Smooth muscle cell (in vitro differentiated cells): Measurements from ENCODE around the gene FAM83D. TPM values are rescaled to one million over a fixed set of nuclear protein-coding genes. Genes with fewer than 3 reads are reported as not detected.

Experiments used
- DNase-seq: peaks from one replicate; lab custom pipeline; 2025; ENCODE audit not compliant: unreplicated experiment; lab: John Stamatoyannopoulos, UW
- H2AFZ ChIP-seq: fragments of 200-600 bp; sonication (generic); 2 replicates; pipeline ENCODE4 v1.6.0; 2016; ENCODE audit warnings: antibody characterized with exemption, low read depth, mild to moderate bottlenecking
- H3F3A ChIP-seq: fragments of 200-600 bp; sonication (generic); 2 replicates; pipeline ENCODE4 v1.6.0; 2017; ENCODE audit warnings: antibody characterized with exemption, low read depth
- H3K27ac ChIP-seq: fragments of 200-600 bp; sonication (generic); 2 replicates; pipeline ENCODE4 v1.5.1; 2016; ENCODE audit warnings: low read depth, mild to moderate bottlenecking
- H3K27me3 ChIP-seq: fragments of 200-600 bp; sonication (generic); 2 replicates; pipeline ENCODE4 v1.6.1; 2016; ENCODE audit warnings: low read depth, mild to moderate bottlenecking
- H3K36me3 ChIP-seq: fragments of 200-600 bp; sonication (generic); 2 replicates; pipeline ENCODE4 v1.5.1; 2016; ENCODE audit warnings: low read depth
- H3K4me1 ChIP-seq: fragments of 200-600 bp; sonication (generic); 2 replicates; pipeline ENCODE4 v1.5.1; 2016; ENCODE audit warnings: low read depth
- H3K4me2 ChIP-seq: fragments of 200-600 bp; sonication (generic); 2 replicates; pipeline ENCODE4 v1.6.0; 2016; ENCODE audit warnings: mild to moderate bottlenecking
- H3K4me3 ChIP-seq: fragments of 200-600 bp; sonication (generic); 2 replicates; pipeline ENCODE4 v1.5.1; 2016; ENCODE audit warnings: mild to moderate bottlenecking
- H3K79me2 ChIP-seq: fragments of 200-600 bp; sonication (generic); 2 replicates; pipeline ENCODE4 v1.6.0; 2016; ENCODE audit warnings: low read depth, mild to moderate bottlenecking
- H3K9ac ChIP-seq: fragments of 200-600 bp; sonication (generic); 2 replicates; pipeline ENCODE4 v1.6.0; 2016; ENCODE audit warnings: low read depth
- H3K9me3 ChIP-seq: fragments of 200-600 bp; sonication (generic); replicated peaks from 2 replicates; pipeline ENCODE4 v1.5.1; 2016; ENCODE audit warnings: low read depth
- H4K20me1 ChIP-seq: fragments of 200-600 bp; sonication (generic); 2 replicates; pipeline ENCODE4 v1.6.0; 2016; ENCODE audit warnings: low read depth
- WGBS: methylation state at CpG from one replicate; pipeline ENCODE4 v1.1.7; 2016; ENCODE audit warnings: low lambda C conversion rate; 5-methylcytosine and 5-hydroxymethylcytosine counted together
- polyA plus RNA-seq: library from polyadenylated mRNA; unstranded; fragments of >200 nt; fragmentation: Nextera tagmentation; extraction: Ambion mirVana; gene quantifications from 2 replicates; pipeline ENCODE4 v1.2.1, GENCODE V29; 2016
- total RNA-seq: library from RNA; depleted of rRNA; stranded (reverse); fragments of >200 nt; gene quantifications from 2 replicates; pipeline ENCODE4 v1.2.3, GENCODE V29; 2014
- TF ChIP-seq, protein P1 (sequence below): fragments of 200-600 bp; sonication (generic); IDR thresholded peaks from 2 replicates; pipeline ENCODE4 v1.5.1; 2017; ENCODE audit warnings: borderline replicate concordance, mild to moderate bottlenecking, antibody characterized with exemption; ENCODE audit not compliant: insufficient read depth, poor library complexity, severe bottlenecking

The FAM83D gene
- total and polyA plus RNA-seq, 2 experiments from 2014 or later = 5.7 to 10.7 TPM

DNA sequence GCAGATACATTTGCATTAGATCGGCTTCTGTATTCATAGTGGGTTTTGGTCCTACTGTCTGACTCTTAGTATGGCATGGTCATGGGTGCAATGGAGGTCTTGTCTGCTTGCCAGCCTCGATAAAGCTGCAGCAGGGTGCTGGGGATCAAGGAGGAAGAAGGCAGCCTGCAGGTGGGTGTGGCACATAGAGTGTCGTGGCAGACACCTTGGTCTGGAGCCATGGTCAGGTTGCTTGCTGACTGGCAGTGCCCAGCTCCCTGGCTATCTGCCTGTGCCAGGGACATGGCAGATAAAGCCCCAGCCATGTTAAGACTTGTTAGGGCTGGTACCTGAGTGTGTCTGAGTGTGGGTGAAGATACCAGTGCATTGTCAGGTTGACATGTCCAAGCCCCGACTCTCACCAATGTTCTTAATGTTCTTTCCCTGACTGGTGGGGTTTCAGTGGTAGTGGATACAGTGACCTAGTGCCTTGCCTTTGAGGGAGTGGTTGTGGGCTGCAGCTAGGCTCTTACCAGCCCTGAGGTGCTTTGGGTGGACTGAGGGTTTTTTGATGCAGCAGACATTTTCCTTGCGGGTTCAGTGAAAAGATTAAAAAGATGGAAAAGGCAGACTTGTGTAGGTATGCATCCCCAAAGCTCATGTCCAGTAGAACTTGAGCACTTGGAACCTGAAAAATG lies 1.8 kb downstream of the FAM83D start:
- Histone ChIP-seq H3K36me3 (no peaks in the 10 kb centered on the region), H3K4me3 (no peak overlapping the region), H3K27me3 (no peaks in the 10 kb centered on the region), H3K4me2 (peak overlapping the region; percentile 92), H4K20me1 (no peaks in the 10 kb centered on the region), H2AFZ (no peak overlapping the region), H3F3A (no peaks in the 10 kb centered on the region), H3K4me1 (peaks cover 22% of the 10 kb centered on the region), H3K9me3 (no peaks in the 10 kb centered on the region), H3K9ac (no peak overlapping the region), H3K79me2 (peaks cover 46% of the 10 kb centered on the region), H3K27ac (no peak overlapping the region)
- 86% methylated on average over 5 of the region's 5 CpGs for WGBS
- no peak for DNase-seq
- TF ChIP-seq, protein P1, sequence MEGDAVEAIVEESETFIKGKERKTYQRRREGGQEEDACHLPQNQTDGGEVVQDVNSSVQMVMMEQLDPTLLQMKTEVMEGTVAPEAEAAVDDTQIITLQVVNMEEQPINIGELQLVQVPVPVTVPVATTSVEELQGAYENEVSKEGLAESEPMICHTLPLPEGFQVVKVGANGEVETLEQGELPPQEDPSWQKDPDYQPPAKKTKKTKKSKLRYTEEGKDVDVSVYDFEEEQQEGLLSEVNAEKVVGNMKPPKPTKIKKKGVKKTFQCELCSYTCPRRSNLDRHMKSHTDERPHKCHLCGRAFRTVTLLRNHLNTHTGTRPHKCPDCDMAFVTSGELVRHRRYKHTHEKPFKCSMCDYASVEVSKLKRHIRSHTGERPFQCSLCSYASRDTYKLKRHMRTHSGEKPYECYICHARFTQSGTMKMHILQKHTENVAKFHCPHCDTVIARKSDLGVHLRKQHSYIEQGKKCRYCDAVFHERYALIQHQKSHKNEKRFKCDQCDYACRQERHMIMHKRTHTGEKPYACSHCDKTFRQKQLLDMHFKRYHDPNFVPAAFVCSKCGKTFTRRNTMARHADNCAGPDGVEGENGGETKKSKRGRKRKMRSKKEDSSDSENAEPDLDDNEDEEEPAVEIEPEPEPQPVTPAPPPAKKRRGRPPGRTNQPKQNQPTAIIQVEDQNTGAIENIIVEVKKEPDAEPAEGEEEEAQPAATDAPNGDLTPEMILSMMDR = no peak

DNA sequence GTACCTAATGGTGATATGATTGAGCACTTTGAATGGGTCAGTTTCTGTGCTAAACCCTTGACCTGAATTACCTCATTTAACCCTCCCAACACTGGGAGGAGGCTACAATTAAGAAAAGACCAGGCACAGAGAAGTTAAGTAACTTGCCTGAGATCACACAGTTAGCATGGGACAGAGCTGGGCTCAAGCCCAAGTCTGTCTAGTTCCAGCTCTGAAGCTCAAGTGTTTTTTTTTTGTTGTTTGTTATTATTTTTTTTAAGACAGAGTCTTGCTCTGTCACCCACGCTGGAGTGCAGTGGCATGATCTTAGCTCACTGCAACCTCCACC lies 4.0 kb downstream of the FAM83D start:
- Histone ChIP-seq H4K20me1 (no peaks in the 10 kb centered on the region), H3K27me3 (no peaks in the 10 kb centered on the region), H3K79me2 (peaks cover 55% of the 10 kb centered on the region), H3F3A (no peaks in the 10 kb centered on the region), H2AFZ (no peak overlapping the region), H3K36me3 (no peaks in the 10 kb centered on the region), H3K4me3 (no peak overlapping the region), H3K4me2 (no peak overlapping the region), H3K27ac (no peak overlapping the region), H3K4me1 (peaks cover 22% of the 10 kb centered on the region), H3K9ac (no peak overlapping the region), H3K9me3 (no peaks in the 10 kb centered on the region)
- TF ChIP-seq, protein P1 = no peak
- WGBS = 100% methylated on average over 1 of the region's 1 CpG
- no peak for DNase-seq

DNA sequence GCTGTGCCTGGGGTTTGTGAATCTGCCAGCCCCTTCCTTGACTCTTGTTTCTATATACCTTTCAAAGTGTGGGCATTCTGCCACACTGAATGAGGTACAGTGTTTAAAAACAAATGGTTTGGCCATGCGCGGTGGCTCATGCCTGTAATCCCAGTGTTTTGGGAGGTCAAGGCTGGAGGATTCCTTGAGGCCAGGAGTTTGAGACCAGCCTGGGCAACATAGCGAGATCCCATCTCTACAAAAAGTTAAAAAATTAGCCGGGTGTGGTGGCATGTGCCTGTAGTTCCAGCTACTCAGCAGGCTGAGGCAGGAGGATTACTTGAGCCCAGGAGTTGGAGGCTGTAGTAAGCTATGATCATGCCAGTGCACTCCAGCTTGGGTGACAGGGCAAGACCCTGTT lies 5.8 kb downstream of the FAM83D start:
- peaks cover 21% of the 10 kb centered on the region for H3K4me1 ChIP-seq

More for the DNA sequence above, 5.8 kb downstream of the FAM83D start:
- no peak overlapping the region for H3K9ac ChIP-seq
- no peak overlapping the region for H3K27ac ChIP-seq
- no peaks in the 10 kb centered on the region for H3K9me3 ChIP-seq
- H3K36me3 ChIP-seq = no peaks in the 10 kb centered on the region
- 97% methylated on average over 4 of the region's 4 CpGs for WGBS
- peaks cover 63% of the 10 kb centered on the region for H3K79me2 ChIP-seq
- no peaks in the 10 kb centered on the region for H3K27me3 ChIP-seq
- H3F3A ChIP-seq = no peaks in the 10 kb centered on the region
- no peak overlapping the region for H3K4me3 ChIP-seq
- H2AFZ ChIP-seq = peak overlapping the region; percentile 54
- no peaks in the 10 kb centered on the region for H4K20me1 ChIP-seq
- no peak for DNase-seq
- no peak overlapping the region for H3K4me2 ChIP-seq
- TF ChIP-seq, protein P1 = no peak
